Measurements from ENCODE around the gene NDST1.

The NDST1 gene

GRCh38 chr5:150576449-150576949 is 68.6 kb downstream of the NDST1 start:
- ATAC-seq (ENCODE audit: insufficient read depth, low read depth), result no peak
- no peak for DNase-seq
- no peak for TF ChIP-seq EZH2 (IDR thresholded peaks at IDR 0.05; ENCODE audit: borderline replicate concordance, low read depth, low read length, severe bottlenecking)
- no peak for TF ChIP-seq CTCF (IDR thresholded peaks at IDR 0.05; ENCODE audit: borderline replicate concordance, extremely low read depth, low read length, poor library complexity, severe bottlenecking)
- Histone ChIP-seq H3K4me2 (ENCODE audit: insufficient read depth, low read length) (no peak overlapping the region), H3K4me3 (ENCODE audit: low read depth in 1 of 2, low read length in 2 of 2) (no peak overlapping the region), H2AFZ (ENCODE audit: low read depth, low read length) (no peak overlapping the region), H3K79me2 (ENCODE audit: insufficient read depth, low read length) (no peaks in the 10 kb centered on the region), H3K4me1 (ENCODE audit: insufficient read depth, low read length) (no peaks in the 10 kb centered on the region), H3K27ac (ENCODE audit: low read length) (no peak overlapping the region), H3K36me3 (ENCODE audit: insufficient read depth, low read length) (no peaks in the 10 kb centered on the region), H3K9ac (ENCODE audit: low read depth, low read length) (no peak overlapping the region), H3K9me3 (ENCODE audit: insufficient read depth, low read length, severe bottlenecking) (no peaks in the 10 kb centered on the region), H4K20me1 (ENCODE audit: insufficient read depth, low read length) (no peaks in the 10 kb centered on the region), H3K27me3 (ENCODE audit: insufficient read depth, low read length, poor library complexity) (no peaks in the 10 kb centered on the region)

GRCh38 chr5:150577378-150578139 is 69.6 kb downstream of the NDST1 start:
- Histone ChIP-seq H3K4me2 (ENCODE audit: insufficient read depth, low read length) (no peak overlapping the region), H3K4me1 (ENCODE audit: insufficient read depth, low read length) (no peaks in the 10 kb centered on the region), H3K4me3 (ENCODE audit: low read depth in 1 of 2, low read length in 2 of 2) (no peak overlapping the region), H3K9me3 (ENCODE audit: insufficient read depth, low read length, severe bottlenecking) (no peaks in the 10 kb centered on the region), H3K36me3 (ENCODE audit: insufficient read depth, low read length) (no peaks in the 10 kb centered on the region), H3K9ac (ENCODE audit: low read depth, low read length) (no peak overlapping the region), H3K27me3 (ENCODE audit: insufficient read depth, low read length, poor library complexity) (no peaks in the 10 kb centered on the region), H3K27ac (ENCODE audit: low read length) (no peak overlapping the region), H2AFZ (ENCODE audit: low read depth, low read length) (no peak overlapping the region), H4K20me1 (ENCODE audit: insufficient read depth, low read length) (no peaks in the 10 kb centered on the region), H3K79me2 (ENCODE audit: insufficient read depth, low read length) (no peaks in the 10 kb centered on the region)
- ATAC-seq (ENCODE audit: insufficient read depth, low read depth), result no peak
- TF ChIP-seq EZH2 (IDR thresholded peaks at IDR 0.05; ENCODE audit: borderline replicate concordance, low read depth, low read length, severe bottlenecking) (no peak), CTCF (IDR thresholded peaks at IDR 0.05; ENCODE audit: borderline replicate concordance, extremely low read depth, low read length, poor library complexity, severe bottlenecking) (no peak)
- no peak for DNase-seq

DNA sequence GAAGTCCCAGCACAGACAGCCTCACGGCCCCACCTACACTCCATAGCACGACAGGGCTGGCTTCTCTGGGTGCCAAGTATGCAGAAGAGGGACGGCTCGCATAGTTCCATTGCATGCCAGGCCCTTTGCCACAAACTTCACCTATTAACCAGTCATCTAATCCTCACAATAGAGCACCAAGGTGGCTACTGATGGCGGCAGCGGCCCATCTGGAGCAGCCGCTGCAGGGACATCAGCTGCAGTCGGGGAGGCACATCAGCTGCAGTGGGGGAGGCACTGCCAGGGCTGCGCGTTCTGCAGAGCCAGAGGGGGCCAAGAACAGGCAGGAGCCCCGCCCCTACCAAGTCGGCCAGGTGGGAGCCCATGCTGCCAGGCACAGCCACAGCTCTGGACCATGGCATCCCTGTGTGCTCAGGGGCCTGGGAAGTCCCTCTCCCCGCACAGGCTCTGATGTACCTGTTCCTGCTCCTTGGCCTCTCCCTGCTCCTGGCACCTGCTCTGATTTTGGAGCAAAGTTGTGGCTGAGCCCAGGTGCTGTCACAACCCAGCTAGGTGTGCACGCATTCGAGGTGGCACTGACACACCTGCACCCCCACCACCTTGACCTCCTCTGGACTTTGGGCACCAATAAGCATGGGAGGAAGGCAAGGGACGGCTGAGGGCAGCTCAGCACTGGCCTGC is 71.0 kb downstream of the NDST1 start:
- Histone ChIP-seq H3K9ac (ENCODE audit: low read depth, low read length) (no peak overlapping the region), H3K4me3 (ENCODE audit: low read depth in 1 of 2, low read length in 2 of 2) (no peak overlapping the region), H3K27me3 (ENCODE audit: insufficient read depth, low read length, poor library complexity) (no peaks in the 10 kb centered on the region), H2AFZ (ENCODE audit: low read depth, low read length) (no peak overlapping the region), H3K4me2 (ENCODE audit: insufficient read depth, low read length) (no peak overlapping the region), H4K20me1 (ENCODE audit: insufficient read depth, low read length) (no peaks in the 10 kb centered on the region), H3K27ac (ENCODE audit: low read length) (no peak overlapping the region), H3K36me3 (ENCODE audit: insufficient read depth, low read length) (no peaks in the 10 kb centered on the region), H3K9me3 (ENCODE audit: insufficient read depth, low read length, severe bottlenecking) (no peaks in the 10 kb centered on the region), H3K79me2 (ENCODE audit: insufficient read depth, low read length) (no peaks in the 10 kb centered on the region), H3K4me1 (ENCODE audit: insufficient read depth, low read length) (no peaks in the 10 kb centered on the region)
- no peak for TF ChIP-seq EZH2 (IDR thresholded peaks at IDR 0.05; ENCODE audit: borderline replicate concordance, low read depth, low read length, severe bottlenecking)
- no peak for TF ChIP-seq CTCF (IDR thresholded peaks at IDR 0.05; ENCODE audit: borderline replicate concordance, extremely low read depth, low read length, poor library complexity, severe bottlenecking)
- DNase-seq, result no peak
- ATAC-seq (ENCODE audit: insufficient read depth, low read depth), result no peak
